Endothelial cell of umbilical vein (primary cell): ENCODE results near the gene FAM227B. TPM values are rescaled to one million over a fixed set of nuclear protein-coding genes. Genes with fewer than 3 reads are reported as not detected.

Experiments used
- BruUV-seq: library from RNA; stranded (reverse); fragments of 400-500 nt; replicated peaks from 2 replicates; lab custom pipeline; 2021; lab: Mats Ljungman, UMichigan
- CTCF ChIA-PET: fragments of 300-600, 350-600 bp; sonication (Branson Sonifier 250); formaldehyde crosslinking; loops from one replicate; lab custom pipeline; 2021; ENCODE audit warnings: antibody characterized with exemption, inconsistent platforms; lab: Charles Lee
- POLR2A ChIA-PET: fragments of 300-600, 350-600 bp; sonication (Branson Sonifier 250); formaldehyde crosslinking; loops from one replicate; lab custom pipeline; 2021; ENCODE audit warnings: antibody characterized with exemption, inconsistent platforms; lab: Charles Lee
- DNase-seq: peaks from one replicate; pipeline ENCODE4 v3.0.0-alpha.2; 2011; ENCODE audit warnings: low read depth, low spot score
- FAIRE-seq: peaks from 2 replicates; lab custom pipeline; 2011; peaks lifted over from hg19 to GRCh38; lab: Jason Lieb, UNC
- H2AFZ ChIP-seq: 2 replicates; pipeline ENCODE4 v1.6.0; 2012; ENCODE audit warnings: low read depth, low read length, control low read depth, inconsistent platforms
- H3K27ac ChIP-seq: 2 replicates; pipeline ENCODE4 v1.5.1; 2011; ENCODE audit warnings: low read depth, mild to moderate bottlenecking, control low read depth, low read length, moderate library complexity; ENCODE audit not compliant: insufficient read depth
- H3K27me3 ChIP-seq, 2 experiments: 2 replicates each; pipeline versions ENCODE4 v1.6.0 to v1.6.1; 2011; ENCODE audit warnings: low read length in 2 of 2, mixed read lengths in 1 of 2; ENCODE audit not compliant: control insufficient read depth in 2 of 2, insufficient read depth in 2 of 2
- H3K36me3 ChIP-seq, 2 experiments: 2 replicates in 1 of 2; 3 replicates in 1 of 2; pipeline ENCODE4 v1.5.1; 2011; ENCODE audit warnings: low read length in 2 of 2, mild to moderate bottlenecking in 1 of 2, moderate library complexity in 1 of 2; ENCODE audit not compliant: control insufficient read depth in 2 of 2, insufficient read depth in 2 of 2; ENCODE audit errors: extremely low read depth in 1 of 2
- H3K4me1 ChIP-seq: 3 replicates; pipeline ENCODE4 v1.5.1; 2011; ENCODE audit warnings: mild to moderate bottlenecking, low read length; ENCODE audit not compliant: control insufficient read depth, insufficient read depth; ENCODE audit errors: extremely low read depth
- H3K4me2 ChIP-seq: 2 replicates; pipeline ENCODE4 v1.6.1; 2011; ENCODE audit warnings: low read length, control low read depth, mixed read lengths; ENCODE audit not compliant: insufficient read depth
- H3K4me3 ChIP-seq, 3 experiments: fragments of 200-600 bp in 1 of 3; sonication (generic), shearing (Covaris generic) in 1 of 3; replicated peaks in 1 of 3; 2 replicates each; pipeline ENCODE4 v1.5.1; 2011 to 2016; ENCODE audit warnings: control low read depth in 3 of 3, low read length in 3 of 3, mild to moderate bottlenecking in 2 of 3, inconsistent platforms in 1 of 3, low read depth in 1 of 3, moderate library complexity in 1 of 3; ENCODE audit not compliant: insufficient read depth in 1 of 3
- H3K79me2 ChIP-seq: 2 replicates; pipeline ENCODE4 v1.6.0; 2012; ENCODE audit warnings: low read length, inconsistent platforms; ENCODE audit not compliant: control insufficient read depth, insufficient read depth
- H3K9ac ChIP-seq: replicated peaks from 2 replicates; pipeline ENCODE3; 2011; ENCODE audit warnings: low read length, control low read depth; ENCODE audit not compliant: insufficient read depth; ENCODE audit errors: extremely low read depth
- H3K9me1 ChIP-seq: replicated peaks from 3 replicates; pipeline ENCODE4 v1.6.0; 2011; ENCODE audit warnings: mild to moderate bottlenecking, low read length; ENCODE audit not compliant: control insufficient read depth, insufficient read depth; ENCODE audit errors: extremely low read depth
- H3K9me3 ChIP-seq: replicated peaks from 2 replicates; pipeline ENCODE4 v1.5.1; 2012; ENCODE audit warnings: low read length, inconsistent platforms; ENCODE audit not compliant: control insufficient read depth, insufficient read depth
- H4K20me1 ChIP-seq: replicated peaks from 2 replicates; pipeline ENCODE3; 2011; ENCODE audit warnings: mild to moderate bottlenecking, low read length; ENCODE audit not compliant: control insufficient read depth, insufficient read depth; ENCODE audit errors: extremely low read depth
- EZH2 ChIP-seq: IDR thresholded peaks from 2 replicates; pipeline ENCODE4 v1.6.1; 2012; ENCODE audit warnings: borderline replicate concordance, low read depth, mild to moderate bottlenecking, moderate library complexity, low read length, inconsistent platforms; ENCODE audit not compliant: severe bottlenecking
- FOS ChIP-seq: IDR thresholded peaks from 2 replicates; pipeline ENCODE4 v1.6.1; 2011; ENCODE audit warnings: mild to moderate bottlenecking, low read length, moderate library complexity, borderline replicate concordance; ENCODE audit not compliant: insufficient read depth
- GATA2 ChIP-seq: IDR thresholded peaks from 2 replicates; pipeline ENCODE4 v1.7.0; 2011; ENCODE audit warnings: low read depth, mild to moderate bottlenecking, moderate library complexity, mixed read lengths, low read length; ENCODE audit not compliant: insufficient read length, insufficient read depth
- JUN ChIP-seq: IDR thresholded peaks from 2 replicates; pipeline ENCODE4 v1.6.1; 2011; ENCODE audit warnings: borderline replicate concordance, low read depth; ENCODE audit not compliant: insufficient read length, insufficient read depth
- MYC ChIP-seq: IDR thresholded peaks from one replicate; pipeline ENCODE4 v1.6.1; 2011; ENCODE audit warnings: mild to moderate bottlenecking, low read depth, low read length
- POLR2A ChIP-seq: IDR thresholded peaks from 2 replicates; pipeline ENCODE4 v1.6.1; 2012; ENCODE audit warnings: low read depth, mild to moderate bottlenecking, control low read depth, low read length
- POLR2AphosphoS5 ChIP-seq: IDR thresholded peaks from 2 replicates; pipeline ENCODE4 v1.6.1; 2012; ENCODE audit warnings: low read depth, mild to moderate bottlenecking, control low read depth, low read length, moderate library complexity; ENCODE audit not compliant: insufficient read depth
- dilution Hi-C: fragments of 300-500 bp; cut with MboI; formaldehyde crosslinking; loops from one replicate; pipeline ENCODE4 v1.15.0; 2019; ENCODE audit warnings: low sequenced_read_pairs; ENCODE audit not compliant: extremely low pct_ligation_motif_present
- intact Hi-C: fragments of 100-400 bp; cut with micrococcal nuclease; formaldehyde crosslinking; loops from one replicate; pipeline ENCODE4 v1.10.0; 2022
- polyA plus RNA-seq, 4 experiments: library from polyadenylated mRNA; depleted of rRNA in 3 of 4; stranded (reverse) in 3 of 4; unstranded in 1 of 4; fragments of >200 nt; gene quantifications; 2 replicates each; pipeline versions ENCODE4 v1.2.1 to v1.2.3, GENCODE V29; 2011 to 2012; ENCODE audit warnings: missing spikeins in 1 of 4
- total RNA-seq: library from RNA; stranded (reverse); gene quantifications from 2 replicates; pipeline ENCODE4 v1.2.3, GENCODE V29; 2021
- TF ChIP-seq, protein P1 (sequence below): IDR thresholded peaks from 2 replicates; pipeline ENCODE4 v1.6.1; 2011; ENCODE audit not compliant: insufficient read depth, insufficient read length
- TF ChIP-seq, protein P2 (sequence below), 2 donors: IDR thresholded peaks; 1 replicate in 1 of 2; 2 replicates in 1 of 2; pipeline ENCODE4 v1.5.1; 2011; ENCODE audit warnings: low read length in 2 of 2, mild to moderate bottlenecking in 2 of 2, moderate library complexity in 2 of 2, control low read depth in 1 of 2, inconsistent platforms in 1 of 2, low read depth in 1 of 2; ENCODE audit not compliant: insufficient read depth in 1 of 2; ENCODE audit errors: extremely low read depth in 1 of 2

FAM227B gene
- total and polyA plus RNA-seq, 2 donors (not counting 3 experiments of a cell fraction or from before 2014, with no cell fraction given), result 1.5 to 1.8 TPM

DNA sequence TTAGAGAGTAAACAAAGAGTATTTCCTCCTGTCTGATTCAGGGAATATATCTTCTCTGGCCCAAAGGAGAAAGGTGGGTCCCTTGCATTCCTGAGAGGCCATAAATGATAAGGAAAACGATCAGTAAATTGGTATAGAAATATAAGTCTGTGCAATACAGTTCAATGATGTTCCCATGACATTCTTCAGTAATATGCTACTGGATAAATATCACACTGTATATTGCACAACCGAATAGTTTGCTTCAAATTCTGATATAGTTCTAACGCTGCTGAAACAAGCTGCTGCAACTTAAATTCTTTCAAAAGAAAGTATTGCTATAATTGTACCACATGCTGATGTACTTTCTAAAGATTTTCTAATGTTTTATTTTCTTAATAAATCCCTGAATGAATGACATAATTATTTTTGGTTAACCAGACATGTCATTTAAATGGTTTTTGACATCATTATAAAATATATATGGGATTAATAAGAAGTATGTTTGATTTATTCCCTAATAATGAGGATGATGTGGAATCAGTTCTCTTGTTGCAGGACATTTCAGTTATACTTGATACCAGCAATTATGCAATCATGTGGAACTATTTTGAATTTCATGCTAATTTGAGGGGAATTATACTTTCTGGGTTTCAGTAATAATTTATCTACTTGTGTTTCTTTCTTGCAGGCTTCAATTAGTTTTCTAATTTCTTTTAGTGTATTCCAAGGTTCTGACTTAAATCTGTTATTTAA, 152.7 kb downstream of the FAM227B start:
- no peaks in the 10 kb centered on the region for H3K9me1 ChIP-seq
- H3K4me2 ChIP-seq, result no peak overlapping the region
- intact Hi-C loops, result no loop called here
- DNase-seq, result no peak
- H3K9me3 ChIP-seq, result no peaks in the 10 kb centered on the region
- peaks cover 0 to 2% of the 10 kb centered on the region in 2 experiments for H3K27me3 ChIP-seq
- no peak overlapping the region for H3K4me3 ChIP-seq
- no peak overlapping the region for H3K9ac ChIP-seq
- dilution Hi-C loops, result no loop called here
- no peak for FAIRE-seq
- H3K36me3 ChIP-seq, result no peaks in the 10 kb centered on the region
- CTCF ChIA-PET, result no interaction called here
- H3K27ac ChIP-seq, result no peak overlapping the region
- TF ChIP-seq POLR2AphosphoS5 (no peak), JUN (no peak), EZH2 (no peak), MYC (no peak), GATA2 (no peak), FOS (no peak), POLR2A (no peak)
- TF ChIP-seq, protein P1, sequence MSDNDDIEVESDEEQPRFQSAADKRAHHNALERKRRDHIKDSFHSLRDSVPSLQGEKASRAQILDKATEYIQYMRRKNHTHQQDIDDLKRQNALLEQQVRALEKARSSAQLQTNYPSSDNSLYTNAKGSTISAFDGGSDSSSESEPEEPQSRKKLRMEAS, result no peak
- TF ChIP-seq, protein P2, sequence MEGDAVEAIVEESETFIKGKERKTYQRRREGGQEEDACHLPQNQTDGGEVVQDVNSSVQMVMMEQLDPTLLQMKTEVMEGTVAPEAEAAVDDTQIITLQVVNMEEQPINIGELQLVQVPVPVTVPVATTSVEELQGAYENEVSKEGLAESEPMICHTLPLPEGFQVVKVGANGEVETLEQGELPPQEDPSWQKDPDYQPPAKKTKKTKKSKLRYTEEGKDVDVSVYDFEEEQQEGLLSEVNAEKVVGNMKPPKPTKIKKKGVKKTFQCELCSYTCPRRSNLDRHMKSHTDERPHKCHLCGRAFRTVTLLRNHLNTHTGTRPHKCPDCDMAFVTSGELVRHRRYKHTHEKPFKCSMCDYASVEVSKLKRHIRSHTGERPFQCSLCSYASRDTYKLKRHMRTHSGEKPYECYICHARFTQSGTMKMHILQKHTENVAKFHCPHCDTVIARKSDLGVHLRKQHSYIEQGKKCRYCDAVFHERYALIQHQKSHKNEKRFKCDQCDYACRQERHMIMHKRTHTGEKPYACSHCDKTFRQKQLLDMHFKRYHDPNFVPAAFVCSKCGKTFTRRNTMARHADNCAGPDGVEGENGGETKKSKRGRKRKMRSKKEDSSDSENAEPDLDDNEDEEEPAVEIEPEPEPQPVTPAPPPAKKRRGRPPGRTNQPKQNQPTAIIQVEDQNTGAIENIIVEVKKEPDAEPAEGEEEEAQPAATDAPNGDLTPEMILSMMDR (IDR thresholded peaks at IDR 0.05; ENCODE audit: extremely low read depth in 1 of 2, insufficient read depth in 1 of 2, low read depth in 1 of 2, low read length in 2 of 2), result no peak
- no peaks in the 10 kb centered on the region for H4K20me1 ChIP-seq
- H3K79me2 ChIP-seq, result no peaks in the 10 kb centered on the region
- POLR2A ChIA-PET, result no interaction called here
- no TSS peak for BruUV-seq
- no peaks in the 10 kb centered on the region for H3K4me1 ChIP-seq
- no peak overlapping the region for H2AFZ ChIP-seq
